Measurements from ENCODE around the gene GPC6.

GRCh38 chr13:94056362-94056990, 829.9 kb downstream of the GPC6 start:
- TF ChIP-seq, protein P1, sequence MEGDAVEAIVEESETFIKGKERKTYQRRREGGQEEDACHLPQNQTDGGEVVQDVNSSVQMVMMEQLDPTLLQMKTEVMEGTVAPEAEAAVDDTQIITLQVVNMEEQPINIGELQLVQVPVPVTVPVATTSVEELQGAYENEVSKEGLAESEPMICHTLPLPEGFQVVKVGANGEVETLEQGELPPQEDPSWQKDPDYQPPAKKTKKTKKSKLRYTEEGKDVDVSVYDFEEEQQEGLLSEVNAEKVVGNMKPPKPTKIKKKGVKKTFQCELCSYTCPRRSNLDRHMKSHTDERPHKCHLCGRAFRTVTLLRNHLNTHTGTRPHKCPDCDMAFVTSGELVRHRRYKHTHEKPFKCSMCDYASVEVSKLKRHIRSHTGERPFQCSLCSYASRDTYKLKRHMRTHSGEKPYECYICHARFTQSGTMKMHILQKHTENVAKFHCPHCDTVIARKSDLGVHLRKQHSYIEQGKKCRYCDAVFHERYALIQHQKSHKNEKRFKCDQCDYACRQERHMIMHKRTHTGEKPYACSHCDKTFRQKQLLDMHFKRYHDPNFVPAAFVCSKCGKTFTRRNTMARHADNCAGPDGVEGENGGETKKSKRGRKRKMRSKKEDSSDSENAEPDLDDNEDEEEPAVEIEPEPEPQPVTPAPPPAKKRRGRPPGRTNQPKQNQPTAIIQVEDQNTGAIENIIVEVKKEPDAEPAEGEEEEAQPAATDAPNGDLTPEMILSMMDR (IDR thresholded peaks at IDR 0.05; ENCODE audit: insufficient read depth, low read length, poor library complexity, severe bottlenecking), result no peak
- no peak for TF ChIP-seq EZH2phosphoT487 (conservative IDR thresholded peaks at IDR 0.05; ENCODE audit: low read length)
